Erythroblast (primary cell): Measurements from ENCODE around the gene RERE.

Experiments used
- GATA1 ChIP-seq: IDR thresholded peaks from 2 replicates; pipeline ENCODE4 v1.6.1; 2011; ENCODE audit warnings: low read depth, mild to moderate bottlenecking, control low read depth, low read length, moderate library complexity
- POLR2A ChIP-seq: IDR thresholded peaks from 2 replicates; pipeline ENCODE4 v1.6.1; 2011; ENCODE audit warnings: mild to moderate bottlenecking, low read length

DNA sequence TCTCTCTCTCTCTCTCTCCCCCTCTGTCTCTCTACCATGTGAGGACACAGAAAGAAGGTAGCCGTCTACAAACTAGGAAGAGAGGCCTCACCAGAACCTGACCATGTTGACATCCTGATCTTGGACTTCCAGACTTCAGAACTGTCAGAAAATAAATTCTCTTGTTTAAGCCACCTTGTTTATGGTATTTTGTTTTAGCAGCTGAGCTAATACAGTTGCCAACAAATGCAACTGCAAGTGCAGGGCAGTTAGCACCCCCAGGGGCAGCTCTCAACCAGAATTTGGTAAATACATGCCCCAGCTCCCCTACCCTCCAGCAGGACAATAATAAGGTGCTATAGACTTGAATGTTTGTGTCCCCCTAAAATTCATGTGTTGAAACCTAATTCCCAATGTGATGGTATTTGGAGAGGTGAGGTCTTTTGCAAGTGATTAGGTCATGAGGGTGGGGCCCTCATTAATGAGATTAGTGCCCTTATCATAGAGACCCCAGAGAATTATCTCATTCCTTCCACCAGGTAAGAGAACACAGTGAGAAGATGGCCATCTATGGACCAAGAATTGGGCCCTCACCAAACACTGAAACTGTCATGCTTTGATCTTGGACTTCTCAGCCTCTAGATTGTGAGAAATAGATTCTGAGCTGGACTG lies 506.2 kb downstream of the RERE start:
- no peak for TF ChIP-seq POLR2A
- TF ChIP-seq GATA1: no peak
